WTC11 (cell line): Measurements from ENCODE around the gene FNDC1. TPM values are rescaled to one million over a fixed set of nuclear protein-coding genes. Genes with fewer than 3 reads are reported as not detected.

Source experiments
- ATAC-seq: fragments of 200-7000 bp; cut with Tn5 transposase; 2 replicates; pipeline ENCODE4 v1.10.0; 2021; ENCODE audit warnings: mild to moderate bottlenecking, moderate library complexity
- CTCF ChIA-PET: fragments of 300-600 bp; sonication (Branson Sonifier 250); formaldehyde crosslinking; loops from one replicate; lab custom pipeline; 2021; ENCODE audit warnings: antibody characterized with exemption; lab: Charles Lee
- POLR2A ChIA-PET: fragments of 350-600 bp; sonication (Branson Sonifier 250); formaldehyde crosslinking; loops from one replicate; lab custom pipeline; 2021; ENCODE audit warnings: antibody characterized with exemption; lab: Charles Lee
- DNase-seq: peaks from one replicate; pipeline ENCODE4 v3.0.0; 2021; ENCODE audit warnings: low spot score
- H3K27ac Mint-ChIP-seq: 2 replicates; pipeline ENCODE4 v1.8.0; 2021; ENCODE audit warnings: mixed read lengths
- H3K27me3 Mint-ChIP-seq: 2 replicates; pipeline ENCODE4 v1.8.0; 2021; ENCODE audit warnings: low read depth, mild to moderate bottlenecking, moderate library complexity, mixed read lengths
- H3K36me3 Mint-ChIP-seq: 2 replicates; pipeline ENCODE4 v1.8.0; 2021; ENCODE audit warnings: mixed read lengths
- H3K4me1 Mint-ChIP-seq: 2 replicates; pipeline ENCODE4 v1.8.0; 2022; ENCODE audit warnings: mixed read lengths
- H3K4me3 Mint-ChIP-seq: 2 replicates; pipeline ENCODE4 v1.8.0; 2021; ENCODE audit warnings: mild to moderate bottlenecking, moderate library complexity, mixed read lengths
- H3K9me3 Mint-ChIP-seq: 2 replicates; pipeline ENCODE4 v1.8.0; 2021; ENCODE audit warnings: mixed read lengths
- ATF1 ChIP-seq: sonication (generic); formaldehyde crosslinking; IDR thresholded peaks from 2 replicates; pipeline ENCODE4 v1.8.1; 2023; ENCODE audit warnings: mild to moderate bottlenecking, moderate library complexity, missing genetic modification reagents
- ATF6 ChIP-seq: sonication (generic); formaldehyde crosslinking; IDR thresholded peaks from 2 replicates; pipeline ENCODE4 v1.8.1; 2023; ENCODE audit warnings: mild to moderate bottlenecking, missing genetic modification reagents
- CREM ChIP-seq: sonication (generic); formaldehyde crosslinking; IDR thresholded peaks from 2 replicates; pipeline ENCODE4 v1.8.1; 2022; ENCODE audit warnings: mild to moderate bottlenecking, missing genetic modification reagents, moderate library complexity
- E2F5 ChIP-seq: sonication (generic); formaldehyde crosslinking; IDR thresholded peaks from 2 replicates; pipeline ENCODE4 v1.8.1; 2022; ENCODE audit warnings: mild to moderate bottlenecking, moderate library complexity, missing genetic modification reagents
- FOXJ3 ChIP-seq: sonication (generic); formaldehyde crosslinking; IDR thresholded peaks from 2 replicates; pipeline ENCODE4 v1.9.0; 2021; ENCODE audit warnings: missing genetic modification reagents, mild to moderate bottlenecking, borderline replicate concordance
- GTF2I ChIP-seq: fragments of 250-450 bp; sonication (Bioruptor Pico); conservative IDR thresholded peaks from 2 replicates; pipeline ENCODE4 v1.4.0; 2021; ENCODE audit warnings: mild to moderate bottlenecking
- IRF2 ChIP-seq: sonication (generic); formaldehyde crosslinking; IDR thresholded peaks from 2 replicates; pipeline ENCODE4 v1.8.0; 2022; ENCODE audit warnings: low read depth, missing genetic modification reagents, borderline replicate concordance
- JAZF1 ChIP-seq: fragments of 250-450 bp; sonication (Bioruptor Pico); IDR thresholded peaks from 2 replicates; pipeline ENCODE4 v1.9.0; 2021; ENCODE audit warnings: moderate library complexity, mild to moderate bottlenecking, inconsistent platforms
- MAX ChIP-seq: sonication (generic); formaldehyde crosslinking; IDR thresholded peaks from 2 replicates; pipeline ENCODE4 v1.8.0; 2022; ENCODE audit warnings: mild to moderate bottlenecking, missing genetic modification reagents
- NR2C2 ChIP-seq: sonication (generic); formaldehyde crosslinking; IDR thresholded peaks from 2 replicates; pipeline ENCODE4 v1.8.0; 2022; ENCODE audit warnings: mild to moderate bottlenecking, missing genetic modification reagents
- PREB ChIP-seq: sonication (generic); formaldehyde crosslinking; IDR thresholded peaks from 2 replicates; pipeline ENCODE4 v1.8.1; 2022; ENCODE audit warnings: mild to moderate bottlenecking, missing genetic modification reagents, moderate library complexity, borderline replicate concordance
- PRRX2 ChIP-seq: fragments of 250-450 bp; sonication (Bioruptor Pico); IDR thresholded peaks from 2 replicates; pipeline ENCODE4 v1.8.0; 2021; ENCODE audit warnings: mild to moderate bottlenecking
- RELA ChIP-seq: sonication (generic); formaldehyde crosslinking; IDR thresholded peaks from 2 replicates; pipeline ENCODE4 v1.8.1; 2022; ENCODE audit warnings: missing genetic modification reagents, mild to moderate bottlenecking, borderline replicate concordance
- SMAD3 ChIP-seq: sonication (generic); formaldehyde crosslinking; IDR thresholded peaks from 2 replicates; pipeline ENCODE4 v1.8.0; 2022; ENCODE audit warnings: missing genetic modification reagents, mild to moderate bottlenecking, borderline replicate concordance
- TEAD1 ChIP-seq: sonication (generic); formaldehyde crosslinking; IDR thresholded peaks from 2 replicates; pipeline ENCODE4 v1.8.0; 2022; ENCODE audit warnings: mild to moderate bottlenecking, missing genetic modification reagents
- ZBTB21 ChIP-seq: sonication (generic); formaldehyde crosslinking; IDR thresholded peaks from 2 replicates; pipeline ENCODE4 v1.8.1; 2023; ENCODE audit warnings: mild to moderate bottlenecking, missing genetic modification reagents, borderline replicate concordance
- ZNF232 ChIP-seq: sonication (generic); formaldehyde crosslinking; IDR thresholded peaks from 2 replicates; pipeline ENCODE4 v1.8.0; 2022; ENCODE audit warnings: mild to moderate bottlenecking, missing genetic modification reagents
- total RNA-seq: library from RNA; stranded (reverse); gene quantifications from 3 replicates; pipeline ENCODE4 v1.2.3, GENCODE V29; 2021

Gene FNDC1
- total RNA-seq, 1 experiment from 2014 or later: 0.44 TPM

- H3K4me3 Mint-ChIP-seq: peak overlapping the region; percentile 77
- H3K27ac Mint-ChIP-seq: no peak overlapping the region
- no peaks in the 10 kb centered on the region for H3K36me3 Mint-ChIP-seq
- peaks cover 15% of the 10 kb centered on the region for H3K4me1 Mint-ChIP-seq
- H3K27me3 Mint-ChIP-seq: peaks cover 92% of the 10 kb centered on the region
- DNase-seq: peak; percentile 64
- CTCF ChIA-PET: interaction anchor here (0.5 to 2.6 kb wide), 16 partner anchors 29 to 486 kb away, joined by 3 to 12 read pairs (median 4); partner anchors contain the start of gene RSPH3
- no peaks in the 10 kb centered on the region for H3K9me3 Mint-ChIP-seq
- POLR2A ChIA-PET: no interaction called here
- peak; percentile 61 for ATAC-seq
- no peak for TF ChIP-seq TEAD1
- TF ChIP-seq ZNF232 (CRISPR knock-in tag): 0 out of 2 replicates have a peak, but pooled peaks have one; percentile 23
These were observed 545 bp downstream of the FNDC1 start for GRCh38 chr6:159169557-159170332.

- Mint-ChIP-seq H3K4me1 (peaks cover 15% of the 10 kb centered on the region), H3K27me3 (peaks cover 89% of the 10 kb centered on the region), H3K9me3 (no peaks in the 10 kb centered on the region), H3K36me3 (no peaks in the 10 kb centered on the region)
- ATAC-seq: no peak
- CTCF ChIA-PET: interaction anchor here (0.7 to 2.6 kb wide), 12 partner anchors 28 to 485 kb away, joined by 3 to 12 read pairs (median 4); partner anchors contain the start of gene RSPH3
- POLR2A ChIA-PET: no interaction called here
- DNase-seq: no peak
- TF ChIP-seq IRF2 (CRISPR knock-in tag): no peak
- TF ChIP-seq FOXJ3 (CRISPR knock-in tag): no peak
- TF ChIP-seq MAX (CRISPR knock-in tag): no peak
- TF ChIP-seq ZBTB21: no peak
- TF ChIP-seq RELA (CRISPR knock-in tag): no peak
- TF ChIP-seq, all 79 proteins: peak for 0
- peak overlapping the region; percentile 77 for H3K4me3 Mint-ChIP-seq
- H3K27ac Mint-ChIP-seq: no peak overlapping the region
These were observed 1.1 kb downstream of the FNDC1 start for GRCh38 chr6:159170333-159170672.

GRCh38 chr6:159170999-159171712 is 2.0 kb downstream of the FNDC1 start:
- CTCF ChIA-PET: interaction anchor here (1.6 to 2.6 kb wide), 4 partner anchors 46 to 484 kb away, joined by 4 to 12 read pairs (median 6); no protein-coding TSS in a partner anchor
- Mint-ChIP-seq H3K36me3 (no peaks in the 10 kb centered on the region), H3K27me3 (peaks cover 81% of the 10 kb centered on the region), H3K4me3 (peak overlapping the region; percentile 22; the same call in 1 of the 2 replicates), H3K4me1 (peaks cover 15% of the 10 kb centered on the region)
- ATAC-seq (no peak), DNase-seq (no peak)
- no peak for TF ChIP-seq ATF6
- no peak for TF ChIP-seq GTF2I
- no peak for TF ChIP-seq ZBTB21
- no peak for TF ChIP-seq NR2C2 (CRISPR knock-in tag)
- no peak for TF ChIP-seq PRRX2
- TF ChIP-seq CREM: no peak
- no peak for TF ChIP-seq E2F5
- TF ChIP-seq ATF1 (CRISPR knock-in tag): no peak
- no peak for TF ChIP-seq JAZF1 (CRISPR knock-in tag)
- TF ChIP-seq SMAD3 (CRISPR knock-in tag): no peak
- no peak for TF ChIP-seq RELA (CRISPR knock-in tag)
- TF ChIP-seq PREB (CRISPR knock-in tag): no peak
- TF ChIP-seq, all 79 proteins: peak for 0
- Mint-ChIP-seq H3K9me3 (no peaks in the 10 kb centered on the region), H3K27ac (no peak overlapping the region)
- POLR2A ChIA-PET: no interaction called here
